K562 (cell line): ENCODE data around the gene ELK4. TPM values are rescaled to one million over a fixed set of nuclear protein-coding genes. Genes with fewer than 3 reads are reported as not detected.

ENCODE experiments used
- ARNT ChIP-seq, 2 experiments: fragments of 450-650 bp; IDR thresholded peaks; 2 replicates each; pipeline ENCODE4 v1.6.1; 2016; ENCODE audit warnings: mild to moderate bottlenecking in 1 of 2
- MYBL2 ChIP-seq, 2 experiments: fragments of 450-650 bp in 1 of 2; sonication (generic) in 1 of 2; formaldehyde crosslinking in 1 of 2; IDR thresholded peaks; 2 replicates each; pipeline versions ENCODE4 v1.6.1 to v1.8.1; 2017 to 2022; ENCODE audit warnings: borderline replicate concordance in 1 of 2, inconsistent platforms in 1 of 2, low read depth in 1 of 2, mild to moderate bottlenecking in 1 of 2, missing genetic modification reagents in 1 of 2, moderate library complexity in 1 of 2
- SREBF2 ChIP-seq: sonication (generic); formaldehyde crosslinking; IDR thresholded peaks from 2 replicates; pipeline ENCODE4 v1.4.0; 2020; ENCODE audit warnings: mild to moderate bottlenecking, missing genetic modification reagents
- TCF7 ChIP-seq: sonication (generic); IDR thresholded peaks from 2 replicates; pipeline ENCODE4 v1.6.1; 2016; ENCODE audit warnings: antibody characterized with exemption, borderline replicate concordance
- XRCC4 ChIP-seq: IDR thresholded peaks from one replicate; pipeline ENCODE4 v1.6.1; 2011; ENCODE audit not compliant: insufficient read depth, insufficient read length; ENCODE audit errors: extremely low read depth
- ZBTB1 ChIP-seq: sonication (generic); formaldehyde crosslinking; IDR thresholded peaks from 2 replicates; pipeline ENCODE4 v1.8.1; 2023; ENCODE audit warnings: missing genetic modification reagents, low read depth, mild to moderate bottlenecking, borderline replicate concordance
- polyA plus RNA-seq, 8 experiments: library from polyadenylated mRNA; depleted of rRNA in 4 of 8; stranded (reverse) in 5 of 8; unstranded in 3 of 8; fragments of >200 nt; fragmentation: Nextera tagmentation in 2 of 8; fragmentation: Illumina TruSeq in 1 of 8; extraction: Ambion mirVana in 2 of 8; extraction: Trizol in 1 of 8; gene quantifications; 2 replicates each; pipeline versions ENCODE4 v1.2.1 to v1.2.3, GENCODE V29; 2011 to 2014; ENCODE audit warnings: inconsistent platforms in 1 of 8, missing spikeins in 1 of 8
- total RNA-seq, 7 experiments: library from RNA; depleted of rRNA in 6 of 7; stranded (reverse); fragments of >200 nt in 6 of 7; fragmentation: Illumina TruSeq in 2 of 7; extraction: Trizol in 2 of 7; gene quantifications; 2 replicates each; pipeline versions ENCODE4 v1.2.1 to v1.2.3, GENCODE V29; 2011 to 2021; ENCODE audit warnings: low replicate concordance in 1 of 7
- TF ChIP-seq, protein P1 (sequence below): fragments of 450-650 bp; conservative IDR thresholded peaks from 2 replicates; pipeline ENCODE4 v1.6.1; 2016; ENCODE audit warnings: missing genetic modification characterization, low read depth, mild to moderate bottlenecking, missing compliant biosample characterization, moderate library complexity
- TF ChIP-seq, protein P2 (sequence below), 2 experiments: fragments of 450-650 bp in 1 of 2; sonication (generic) in 1 of 2; formaldehyde crosslinking in 1 of 2; IDR thresholded peaks; 2 replicates each; pipeline versions ENCODE4 v1.7.1 to v1.9.0; 2016 to 2022; ENCODE audit warnings: inconsistent platforms in 1 of 2, mild to moderate bottlenecking in 1 of 2, missing genetic modification reagents in 1 of 2
- TF ChIP-seq, protein P3 (sequence below): sonication (generic); formaldehyde crosslinking; IDR thresholded peaks from 2 replicates; pipeline ENCODE4 v1.8.1; 2023; ENCODE audit warnings: mild to moderate bottlenecking, missing genetic modification reagents
- TF ChIP-seq, protein P4 (sequence below): fragments of 200-800 bp; sonication (Bioruptor generic); IDR thresholded peaks from 2 replicates; pipeline ENCODE4 v1.6.1; 2017; ENCODE audit warnings: missing genetic modification characterization, missing compliant biosample characterization

ELK4 gene
- total and polyA plus RNA-seq, 9 of the 15 experiments (the other 6 are each of a cell fraction or from before 2014, with no cell fraction given) = 2.0 to 21.7 (median 9.2) TPM

DNA sequence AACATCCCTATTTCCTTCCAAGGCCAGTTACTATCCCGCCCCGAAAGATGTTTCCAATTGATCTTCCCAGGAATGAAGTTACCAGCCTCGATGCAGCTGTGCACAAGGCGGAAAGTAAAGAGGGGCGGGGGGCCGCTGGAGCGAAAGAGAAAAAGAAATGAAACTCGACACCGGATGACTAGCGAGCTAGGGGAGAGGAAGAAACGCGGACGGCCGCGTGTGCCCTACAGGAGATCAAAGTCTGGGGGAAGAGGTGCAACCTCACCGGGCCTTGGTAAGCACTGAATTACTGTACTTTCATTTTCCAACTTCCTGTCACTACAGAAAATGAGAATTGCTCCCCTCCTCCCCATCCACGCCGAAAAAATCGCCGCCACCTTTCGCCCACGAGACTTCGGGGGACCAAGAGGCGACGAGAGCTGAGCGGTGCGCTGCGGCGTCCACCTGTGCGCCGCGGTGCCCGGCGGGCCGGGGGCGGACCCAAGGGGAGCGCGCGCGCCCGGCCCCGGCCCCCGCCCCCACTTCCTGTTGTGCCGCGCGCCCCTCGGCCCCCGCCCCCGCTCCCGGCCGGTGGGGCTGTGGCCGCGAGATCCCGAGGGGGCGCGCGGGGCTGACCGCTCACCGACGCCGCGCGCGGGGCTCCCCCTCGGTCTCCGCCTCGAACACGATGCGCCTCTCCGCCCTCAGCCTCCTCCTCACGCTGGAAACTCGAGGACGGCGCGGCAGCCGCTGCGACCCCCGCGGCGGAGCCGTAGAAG is 622 bp downstream of the ELK4 start (continued):
- TF ChIP-seq, protein P1, sequence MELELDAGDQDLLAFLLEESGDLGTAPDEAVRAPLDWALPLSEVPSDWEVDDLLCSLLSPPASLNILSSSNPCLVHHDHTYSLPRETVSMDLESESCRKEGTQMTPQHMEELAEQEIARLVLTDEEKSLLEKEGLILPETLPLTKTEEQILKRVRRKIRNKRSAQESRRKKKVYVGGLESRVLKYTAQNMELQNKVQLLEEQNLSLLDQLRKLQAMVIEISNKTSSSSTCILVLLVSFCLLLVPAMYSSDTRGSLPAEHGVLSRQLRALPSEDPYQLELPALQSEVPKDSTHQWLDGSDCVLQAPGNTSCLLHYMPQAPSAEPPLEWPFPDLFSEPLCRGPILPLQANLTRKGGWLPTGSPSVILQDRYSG (tag) = no peak
- TF ChIP-seq MYBL2 (IDR thresholded peaks at IDR 0.05; ENCODE audit: low read depth) = no peak
- TF ChIP-seq MYBL2 (CRISPR knock-in tag; IDR thresholded peaks at IDR 0.05; ENCODE audit: borderline replicate concordance) = no peak
- TF ChIP-seq TCF7 = peak; percentile 73; the same call in 1 of the 2 replicates
- TF ChIP-seq XRCC4 = no peak
- TF ChIP-seq, protein P2, sequence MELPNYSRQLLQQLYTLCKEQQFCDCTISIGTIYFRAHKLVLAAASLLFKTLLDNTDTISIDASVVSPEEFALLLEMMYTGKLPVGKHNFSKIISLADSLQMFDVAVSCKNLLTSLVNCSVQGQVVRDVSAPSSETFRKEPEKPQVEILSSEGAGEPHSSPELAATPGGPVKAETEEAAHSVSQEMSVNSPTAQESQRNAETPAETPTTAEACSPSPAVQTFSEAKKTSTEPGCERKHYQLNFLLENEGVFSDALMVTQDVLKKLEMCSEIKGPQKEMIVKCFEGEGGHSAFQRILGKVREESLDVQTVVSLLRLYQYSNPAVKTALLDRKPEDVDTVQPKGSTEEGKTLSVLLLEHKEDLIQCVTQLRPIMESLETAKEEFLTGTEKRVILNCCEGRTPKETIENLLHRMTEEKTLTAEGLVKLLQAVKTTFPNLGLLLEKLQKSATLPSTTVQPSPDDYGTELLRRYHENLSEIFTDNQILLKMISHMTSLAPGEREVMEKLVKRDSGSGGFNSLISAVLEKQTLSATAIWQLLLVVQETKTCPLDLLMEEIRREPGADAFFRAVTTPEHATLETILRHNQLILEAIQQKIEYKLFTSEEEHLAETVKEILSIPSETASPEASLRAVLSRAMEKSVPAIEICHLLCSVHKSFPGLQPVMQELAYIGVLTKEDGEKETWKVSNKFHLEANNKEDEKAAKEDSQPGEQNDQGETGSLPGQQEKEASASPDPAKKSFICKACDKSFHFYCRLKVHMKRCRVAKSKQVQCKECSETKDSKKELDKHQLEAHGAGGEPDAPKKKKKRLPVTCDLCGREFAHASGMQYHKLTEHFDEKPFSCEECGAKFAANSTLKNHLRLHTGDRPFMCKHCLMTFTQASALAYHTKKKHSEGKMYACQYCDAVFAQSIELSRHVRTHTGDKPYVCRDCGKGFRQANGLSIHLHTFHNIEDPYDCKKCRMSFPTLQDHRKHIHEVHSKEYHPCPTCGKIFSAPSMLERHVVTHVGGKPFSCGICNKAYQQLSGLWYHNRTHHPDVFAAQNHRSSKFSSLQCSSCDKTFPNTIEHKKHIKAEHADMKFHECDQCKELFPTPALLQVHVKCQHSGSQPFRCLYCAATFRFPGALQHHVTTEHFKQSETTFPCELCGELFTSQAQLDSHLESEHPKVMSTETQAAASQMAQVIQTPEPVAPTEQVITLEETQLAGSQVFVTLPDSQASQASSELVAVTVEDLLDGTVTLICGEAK (IDR thresholded peaks at IDR 0.05) = peak; percentile 64
- TF ChIP-seq, protein P2 (CRISPR knock-in tag; IDR thresholded peaks at IDR 0.05) = no peak
- no peak for TF ChIP-seq SREBF2 (CRISPR knock-in tag)
- TF ChIP-seq ARNT (IDR thresholded peaks at IDR 0.05) = peak; percentile 37 to 57; a peak in 1 of 4 replicates
- TF ChIP-seq, protein P3, sequence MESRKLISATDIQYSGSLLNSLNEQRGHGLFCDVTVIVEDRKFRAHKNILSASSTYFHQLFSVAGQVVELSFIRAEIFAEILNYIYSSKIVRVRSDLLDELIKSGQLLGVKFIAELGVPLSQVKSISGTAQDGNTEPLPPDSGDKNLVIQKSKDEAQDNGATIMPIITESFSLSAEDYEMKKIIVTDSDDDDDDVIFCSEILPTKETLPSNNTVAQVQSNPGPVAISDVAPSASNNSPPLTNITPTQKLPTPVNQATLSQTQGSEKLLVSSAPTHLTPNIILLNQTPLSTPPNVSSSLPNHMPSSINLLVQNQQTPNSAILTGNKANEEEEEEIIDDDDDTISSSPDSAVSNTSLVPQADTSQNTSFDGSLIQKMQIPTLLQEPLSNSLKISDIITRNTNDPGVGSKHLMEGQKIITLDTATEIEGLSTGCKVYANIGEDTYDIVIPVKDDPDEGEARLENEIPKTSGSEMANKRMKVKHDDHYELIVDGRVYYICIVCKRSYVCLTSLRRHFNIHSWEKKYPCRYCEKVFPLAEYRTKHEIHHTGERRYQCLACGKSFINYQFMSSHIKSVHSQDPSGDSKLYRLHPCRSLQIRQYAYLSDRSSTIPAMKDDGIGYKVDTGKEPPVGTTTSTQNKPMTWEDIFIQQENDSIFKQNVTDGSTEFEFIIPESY = no peak
- TF ChIP-seq, protein P4, sequence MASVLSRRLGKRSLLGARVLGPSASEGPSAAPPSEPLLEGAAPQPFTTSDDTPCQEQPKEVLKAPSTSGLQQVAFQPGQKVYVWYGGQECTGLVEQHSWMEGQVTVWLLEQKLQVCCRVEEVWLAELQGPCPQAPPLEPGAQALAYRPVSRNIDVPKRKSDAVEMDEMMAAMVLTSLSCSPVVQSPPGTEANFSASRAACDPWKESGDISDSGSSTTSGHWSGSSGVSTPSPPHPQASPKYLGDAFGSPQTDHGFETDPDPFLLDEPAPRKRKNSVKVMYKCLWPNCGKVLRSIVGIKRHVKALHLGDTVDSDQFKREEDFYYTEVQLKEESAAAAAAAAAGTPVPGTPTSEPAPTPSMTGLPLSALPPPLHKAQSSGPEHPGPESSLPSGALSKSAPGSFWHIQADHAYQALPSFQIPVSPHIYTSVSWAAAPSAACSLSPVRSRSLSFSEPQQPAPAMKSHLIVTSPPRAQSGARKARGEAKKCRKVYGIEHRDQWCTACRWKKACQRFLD (CRISPR knock-in tag) = no peak; the same call in 1 of the 2 replicates
- peak; percentile 90 for TF ChIP-seq ZBTB1 (CRISPR knock-in tag)
